WTC11 (cell line): ENCODE data around the gene ACSS2. TPM values are rescaled to one million over a fixed set of nuclear protein-coding genes. Genes with fewer than 3 reads are reported as not detected.

Experiments used
- ATAC-seq: fragments of 200-7000 bp; cut with Tn5 transposase; 2 replicates; pipeline ENCODE4 v1.10.0; 2021; ENCODE audit warnings: mild to moderate bottlenecking, moderate library complexity
- CTCF ChIA-PET: fragments of 300-600 bp; sonication (Branson Sonifier 250); formaldehyde crosslinking; loops from one replicate; lab custom pipeline; 2021; ENCODE audit warnings: antibody characterized with exemption; lab: Charles Lee
- POLR2A ChIA-PET: fragments of 350-600 bp; sonication (Branson Sonifier 250); formaldehyde crosslinking; loops from one replicate; lab custom pipeline; 2021; ENCODE audit warnings: antibody characterized with exemption; lab: Charles Lee
- DNase-seq: peaks from one replicate; pipeline ENCODE4 v3.0.0; 2021; ENCODE audit warnings: low spot score
- H3K27ac Mint-ChIP-seq: 2 replicates; pipeline ENCODE4 v1.8.0; 2021; ENCODE audit warnings: mixed read lengths
- H3K27me3 Mint-ChIP-seq: 2 replicates; pipeline ENCODE4 v1.8.0; 2021; ENCODE audit warnings: low read depth, mild to moderate bottlenecking, moderate library complexity, mixed read lengths
- H3K36me3 Mint-ChIP-seq: 2 replicates; pipeline ENCODE4 v1.8.0; 2021; ENCODE audit warnings: mixed read lengths
- H3K4me1 Mint-ChIP-seq: 2 replicates; pipeline ENCODE4 v1.8.0; 2022; ENCODE audit warnings: mixed read lengths
- H3K4me3 Mint-ChIP-seq: 2 replicates; pipeline ENCODE4 v1.8.0; 2021; ENCODE audit warnings: mild to moderate bottlenecking, moderate library complexity, mixed read lengths
- H3K9me3 Mint-ChIP-seq: 2 replicates; pipeline ENCODE4 v1.8.0; 2021; ENCODE audit warnings: mixed read lengths
- CREB1 ChIP-seq: sonication (generic); formaldehyde crosslinking; IDR thresholded peaks from 2 replicates; pipeline ENCODE4 v1.8.0; 2023; ENCODE audit warnings: mild to moderate bottlenecking, missing genetic modification reagents
- CREM ChIP-seq: sonication (generic); formaldehyde crosslinking; IDR thresholded peaks from 2 replicates; pipeline ENCODE4 v1.8.1; 2022; ENCODE audit warnings: mild to moderate bottlenecking, missing genetic modification reagents, moderate library complexity
- ETV6 ChIP-seq: sonication (generic); formaldehyde crosslinking; IDR thresholded peaks from 2 replicates; pipeline ENCODE4 v1.8.1; 2022; ENCODE audit warnings: mild to moderate bottlenecking, missing genetic modification reagents
- GRHL2 ChIP-seq: fragments of 250-450 bp; sonication (Bioruptor Pico); IDR thresholded peaks from 2 replicates; pipeline ENCODE4 v1.8.0; 2022; ENCODE audit warnings: mild to moderate bottlenecking, moderate library complexity; ENCODE audit not compliant: insufficient replicate concordance, severe bottlenecking
- MXD4 ChIP-seq: fragments of 250-450 bp; sonication (Bioruptor Pico); IDR thresholded peaks from 2 replicates; pipeline ENCODE4 v1.8.0; 2021; ENCODE audit warnings: mild to moderate bottlenecking, moderate library complexity, borderline replicate concordance
- OVOL2 ChIP-seq: fragments of 250-450 bp; sonication (Bioruptor Pico); IDR thresholded peaks from 2 replicates; pipeline ENCODE4 v1.9.0; 2021; ENCODE audit warnings: mild to moderate bottlenecking, borderline replicate concordance
- SP1 ChIP-seq: sonication (generic); formaldehyde crosslinking; conservative IDR thresholded peaks from 2 replicates; pipeline ENCODE4 v1.8.1; 2022; ENCODE audit warnings: missing genetic modification reagents
- TEAD4 ChIP-seq: sonication (generic); formaldehyde crosslinking; IDR thresholded peaks from 2 replicates; pipeline ENCODE4 v1.8.0; 2022; ENCODE audit warnings: mild to moderate bottlenecking, missing genetic modification reagents
- ZNF317 ChIP-seq: sonication (generic); formaldehyde crosslinking; IDR thresholded peaks from 2 replicates; pipeline ENCODE4 v1.8.1; 2023; ENCODE audit warnings: low read depth, mild to moderate bottlenecking, moderate library complexity, missing genetic modification reagents, borderline replicate concordance
- total RNA-seq: library from RNA; stranded (reverse); gene quantifications from 3 replicates; pipeline ENCODE4 v1.2.3, GENCODE V29; 2021
- TF ChIP-seq, protein P1 (sequence below): sonication (generic); formaldehyde crosslinking; IDR thresholded peaks from 2 replicates; pipeline ENCODE4 v1.8.0; 2022; ENCODE audit warnings: mild to moderate bottlenecking, missing genetic modification reagents
- TF ChIP-seq, protein P2 (sequence below): sonication (generic); formaldehyde crosslinking; conservative IDR thresholded peaks from 2 replicates; pipeline ENCODE4 v1.8.1; 2022; ENCODE audit warnings: mild to moderate bottlenecking, missing genetic modification reagents
- TF ChIP-seq, protein P3 (sequence below): fragments of 250-450 bp; sonication (Bioruptor Pico); IDR thresholded peaks from 2 replicates; pipeline ENCODE4 v1.8.0; 2021; ENCODE audit warnings: mild to moderate bottlenecking
- TF ChIP-seq, protein P4 (sequence below): sonication (generic); formaldehyde crosslinking; IDR thresholded peaks from 2 replicates; pipeline ENCODE4 v1.8.0; 2023; ENCODE audit warnings: missing genetic modification reagents
- TF ChIP-seq, protein P5 (sequence below): fragments of 200-600 bp; IDR thresholded peaks from 2 replicates; pipeline ENCODE4 v1.8.0; 2022; ENCODE audit warnings: antibody characterized with exemption
- TF ChIP-seq, protein P6 (sequence below): sonication (generic); formaldehyde crosslinking; IDR thresholded peaks from 2 replicates; pipeline ENCODE4 v1.8.0; 2023; ENCODE audit warnings: mild to moderate bottlenecking, missing genetic modification reagents
- TF ChIP-seq, protein P7 (sequence below): sonication (generic); formaldehyde crosslinking; IDR thresholded peaks from 2 replicates; pipeline ENCODE4 v1.8.0; 2022; ENCODE audit warnings: mild to moderate bottlenecking, missing genetic modification reagents
- TF ChIP-seq, protein P8 (sequence below): fragments of 250-450 bp; sonication (Bioruptor Pico); IDR thresholded peaks from 2 replicates; pipeline ENCODE4 v1.9.0; 2021; ENCODE audit warnings: mild to moderate bottlenecking, borderline replicate concordance
- TF ChIP-seq, protein P9 (sequence below): sonication (generic); formaldehyde crosslinking; IDR thresholded peaks from 2 replicates; pipeline ENCODE4 v1.8.1; 2023; ENCODE audit warnings: mild to moderate bottlenecking, moderate library complexity, missing genetic modification reagents

ACSS2 gene
- total RNA-seq, 1 experiment from 2014 or later: 28.9 TPM

DNA sequence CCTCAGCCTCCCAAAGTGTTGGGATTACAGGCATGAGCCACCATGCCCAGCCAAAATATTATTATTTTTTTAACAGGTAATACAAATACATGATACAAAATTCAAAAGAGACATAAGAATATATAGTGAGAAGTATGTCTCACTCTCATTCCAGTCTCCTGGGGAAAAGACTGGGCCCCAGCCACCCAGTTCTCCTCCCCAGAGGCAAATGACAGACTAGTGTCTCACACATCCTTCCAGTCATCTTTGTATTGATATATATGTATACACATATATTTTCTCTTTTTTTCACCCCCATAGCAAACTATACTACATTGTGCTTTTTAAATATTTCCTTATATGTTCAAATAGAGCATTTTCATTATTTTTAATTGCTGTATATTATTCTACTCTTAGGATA lies 70.9 kb downstream of the ACSS2 start (continued):
- TF ChIP-seq, protein P1, sequence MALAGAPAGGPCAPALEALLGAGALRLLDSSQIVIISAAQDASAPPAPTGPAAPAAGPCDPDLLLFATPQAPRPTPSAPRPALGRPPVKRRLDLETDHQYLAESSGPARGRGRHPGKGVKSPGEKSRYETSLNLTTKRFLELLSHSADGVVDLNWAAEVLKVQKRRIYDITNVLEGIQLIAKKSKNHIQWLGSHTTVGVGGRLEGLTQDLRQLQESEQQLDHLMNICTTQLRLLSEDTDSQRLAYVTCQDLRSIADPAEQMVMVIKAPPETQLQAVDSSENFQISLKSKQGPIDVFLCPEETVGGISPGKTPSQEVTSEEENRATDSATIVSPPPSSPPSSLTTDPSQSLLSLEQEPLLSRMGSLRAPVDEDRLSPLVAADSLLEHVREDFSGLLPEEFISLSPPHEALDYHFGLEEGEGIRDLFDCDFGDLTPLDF (CRISPR knock-in tag): no peak
- no peak for TF ChIP-seq OVOL2 (CRISPR knock-in tag)
- TF ChIP-seq CREM: no peak
- TF ChIP-seq, protein P2, sequence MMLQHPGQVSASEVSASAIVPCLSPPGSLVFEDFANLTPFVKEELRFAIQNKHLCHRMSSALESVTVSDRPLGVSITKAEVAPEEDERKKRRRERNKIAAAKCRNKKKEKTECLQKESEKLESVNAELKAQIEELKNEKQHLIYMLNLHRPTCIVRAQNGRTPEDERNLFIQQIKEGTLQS (CRISPR knock-in tag): no peak
- TF ChIP-seq, protein P3, sequence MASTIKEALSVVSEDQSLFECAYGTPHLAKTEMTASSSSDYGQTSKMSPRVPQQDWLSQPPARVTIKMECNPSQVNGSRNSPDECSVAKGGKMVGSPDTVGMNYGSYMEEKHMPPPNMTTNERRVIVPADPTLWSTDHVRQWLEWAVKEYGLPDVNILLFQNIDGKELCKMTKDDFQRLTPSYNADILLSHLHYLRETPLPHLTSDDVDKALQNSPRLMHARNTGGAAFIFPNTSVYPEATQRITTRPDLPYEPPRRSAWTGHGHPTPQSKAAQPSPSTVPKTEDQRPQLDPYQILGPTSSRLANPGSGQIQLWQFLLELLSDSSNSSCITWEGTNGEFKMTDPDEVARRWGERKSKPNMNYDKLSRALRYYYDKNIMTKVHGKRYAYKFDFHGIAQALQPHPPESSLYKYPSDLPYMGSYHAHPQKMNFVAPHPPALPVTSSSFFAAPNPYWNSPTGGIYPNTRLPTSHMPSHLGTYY (CRISPR knock-in tag): no peak
- TF ChIP-seq, protein P4, sequence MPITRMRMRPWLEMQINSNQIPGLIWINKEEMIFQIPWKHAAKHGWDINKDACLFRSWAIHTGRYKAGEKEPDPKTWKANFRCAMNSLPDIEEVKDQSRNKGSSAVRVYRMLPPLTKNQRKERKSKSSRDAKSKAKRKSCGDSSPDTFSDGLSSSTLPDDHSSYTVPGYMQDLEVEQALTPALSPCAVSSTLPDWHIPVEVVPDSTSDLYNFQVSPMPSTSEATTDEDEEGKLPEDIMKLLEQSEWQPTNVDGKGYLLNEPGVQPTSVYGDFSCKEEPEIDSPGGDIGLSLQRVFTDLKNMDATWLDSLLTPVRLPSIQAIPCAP (CRISPR knock-in tag): no peak
- TF ChIP-seq, protein P5, sequence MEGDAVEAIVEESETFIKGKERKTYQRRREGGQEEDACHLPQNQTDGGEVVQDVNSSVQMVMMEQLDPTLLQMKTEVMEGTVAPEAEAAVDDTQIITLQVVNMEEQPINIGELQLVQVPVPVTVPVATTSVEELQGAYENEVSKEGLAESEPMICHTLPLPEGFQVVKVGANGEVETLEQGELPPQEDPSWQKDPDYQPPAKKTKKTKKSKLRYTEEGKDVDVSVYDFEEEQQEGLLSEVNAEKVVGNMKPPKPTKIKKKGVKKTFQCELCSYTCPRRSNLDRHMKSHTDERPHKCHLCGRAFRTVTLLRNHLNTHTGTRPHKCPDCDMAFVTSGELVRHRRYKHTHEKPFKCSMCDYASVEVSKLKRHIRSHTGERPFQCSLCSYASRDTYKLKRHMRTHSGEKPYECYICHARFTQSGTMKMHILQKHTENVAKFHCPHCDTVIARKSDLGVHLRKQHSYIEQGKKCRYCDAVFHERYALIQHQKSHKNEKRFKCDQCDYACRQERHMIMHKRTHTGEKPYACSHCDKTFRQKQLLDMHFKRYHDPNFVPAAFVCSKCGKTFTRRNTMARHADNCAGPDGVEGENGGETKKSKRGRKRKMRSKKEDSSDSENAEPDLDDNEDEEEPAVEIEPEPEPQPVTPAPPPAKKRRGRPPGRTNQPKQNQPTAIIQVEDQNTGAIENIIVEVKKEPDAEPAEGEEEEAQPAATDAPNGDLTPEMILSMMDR: no peak
- no peak for TF ChIP-seq TEAD4 (CRISPR knock-in tag)
- TF ChIP-seq MXD4 (CRISPR knock-in tag): no peak

DNA sequence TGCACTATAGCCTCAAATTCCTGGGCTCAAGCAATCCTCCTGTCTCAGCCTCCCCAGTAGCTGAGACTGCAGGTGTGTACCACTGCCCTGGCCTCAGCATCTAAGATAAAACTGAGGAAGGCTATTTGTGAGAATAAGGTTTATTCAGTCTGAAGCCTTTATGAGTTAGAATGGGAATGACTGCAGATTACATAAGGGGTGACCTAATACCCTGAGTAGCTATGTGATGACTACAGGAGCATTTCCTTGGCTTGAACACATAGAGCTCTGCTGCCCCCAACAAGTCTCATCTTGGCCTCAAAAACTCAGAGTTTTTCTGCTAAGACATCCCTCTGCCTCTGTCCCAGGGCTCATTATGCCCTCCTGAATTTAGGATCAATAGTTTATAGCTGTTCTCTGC lies 71.6 kb downstream of the ACSS2 start:
- H3K36me3 Mint-ChIP-seq: peaks cover 18% of the 10 kb centered on the region
- ChIA-PET POLR2A (no interaction called here), CTCF (no interaction called here)
- H3K4me1 Mint-ChIP-seq: peaks cover 12% of the 10 kb centered on the region
- H3K9me3 Mint-ChIP-seq: no peaks in the 10 kb centered on the region
- DNase-seq (no peak), ATAC-seq (no peak)
- no peaks in the 10 kb centered on the region for H3K27me3 Mint-ChIP-seq
- TF ChIP-seq, protein P6, sequence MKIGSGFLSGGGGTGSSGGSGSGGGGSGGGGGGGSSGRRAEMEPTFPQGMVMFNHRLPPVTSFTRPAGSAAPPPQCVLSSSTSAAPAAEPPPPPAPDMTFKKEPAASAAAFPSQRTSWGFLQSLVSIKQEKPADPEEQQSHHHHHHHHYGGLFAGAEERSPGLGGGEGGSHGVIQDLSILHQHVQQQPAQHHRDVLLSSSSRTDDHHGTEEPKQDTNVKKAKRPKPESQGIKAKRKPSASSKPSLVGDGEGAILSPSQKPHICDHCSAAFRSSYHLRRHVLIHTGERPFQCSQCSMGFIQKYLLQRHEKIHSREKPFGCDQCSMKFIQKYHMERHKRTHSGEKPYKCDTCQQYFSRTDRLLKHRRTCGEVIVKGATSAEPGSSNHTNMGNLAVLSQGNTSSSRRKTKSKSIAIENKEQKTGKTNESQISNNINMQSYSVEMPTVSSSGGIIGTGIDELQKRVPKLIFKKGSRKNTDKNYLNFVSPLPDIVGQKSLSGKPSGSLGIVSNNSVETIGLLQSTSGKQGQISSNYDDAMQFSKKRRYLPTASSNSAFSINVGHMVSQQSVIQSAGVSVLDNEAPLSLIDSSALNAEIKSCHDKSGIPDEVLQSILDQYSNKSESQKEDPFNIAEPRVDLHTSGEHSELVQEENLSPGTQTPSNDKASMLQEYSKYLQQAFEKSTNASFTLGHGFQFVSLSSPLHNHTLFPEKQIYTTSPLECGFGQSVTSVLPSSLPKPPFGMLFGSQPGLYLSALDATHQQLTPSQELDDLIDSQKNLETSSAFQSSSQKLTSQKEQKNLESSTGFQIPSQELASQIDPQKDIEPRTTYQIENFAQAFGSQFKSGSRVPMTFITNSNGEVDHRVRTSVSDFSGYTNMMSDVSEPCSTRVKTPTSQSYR (CRISPR knock-in tag): no peak
- TF ChIP-seq, protein P7, sequence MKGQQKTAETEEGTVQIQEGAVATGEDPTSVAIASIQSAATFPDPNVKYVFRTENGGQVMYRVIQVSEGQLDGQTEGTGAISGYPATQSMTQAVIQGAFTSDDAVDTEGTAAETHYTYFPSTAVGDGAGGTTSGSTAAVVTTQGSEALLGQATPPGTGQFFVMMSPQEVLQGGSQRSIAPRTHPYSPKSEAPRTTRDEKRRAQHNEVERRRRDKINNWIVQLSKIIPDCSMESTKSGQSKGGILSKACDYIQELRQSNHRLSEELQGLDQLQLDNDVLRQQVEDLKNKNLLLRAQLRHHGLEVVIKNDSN (CRISPR knock-in tag): no peak
- TF ChIP-seq ETV6 (CRISPR knock-in tag) (no peak), CREB1 (CRISPR knock-in tag) (no peak), GRHL2 (CRISPR knock-in tag) (no peak), ZNF317 (CRISPR knock-in tag) (no peak), SP1 (CRISPR knock-in tag) (no peak)
- TF ChIP-seq, protein P8, sequence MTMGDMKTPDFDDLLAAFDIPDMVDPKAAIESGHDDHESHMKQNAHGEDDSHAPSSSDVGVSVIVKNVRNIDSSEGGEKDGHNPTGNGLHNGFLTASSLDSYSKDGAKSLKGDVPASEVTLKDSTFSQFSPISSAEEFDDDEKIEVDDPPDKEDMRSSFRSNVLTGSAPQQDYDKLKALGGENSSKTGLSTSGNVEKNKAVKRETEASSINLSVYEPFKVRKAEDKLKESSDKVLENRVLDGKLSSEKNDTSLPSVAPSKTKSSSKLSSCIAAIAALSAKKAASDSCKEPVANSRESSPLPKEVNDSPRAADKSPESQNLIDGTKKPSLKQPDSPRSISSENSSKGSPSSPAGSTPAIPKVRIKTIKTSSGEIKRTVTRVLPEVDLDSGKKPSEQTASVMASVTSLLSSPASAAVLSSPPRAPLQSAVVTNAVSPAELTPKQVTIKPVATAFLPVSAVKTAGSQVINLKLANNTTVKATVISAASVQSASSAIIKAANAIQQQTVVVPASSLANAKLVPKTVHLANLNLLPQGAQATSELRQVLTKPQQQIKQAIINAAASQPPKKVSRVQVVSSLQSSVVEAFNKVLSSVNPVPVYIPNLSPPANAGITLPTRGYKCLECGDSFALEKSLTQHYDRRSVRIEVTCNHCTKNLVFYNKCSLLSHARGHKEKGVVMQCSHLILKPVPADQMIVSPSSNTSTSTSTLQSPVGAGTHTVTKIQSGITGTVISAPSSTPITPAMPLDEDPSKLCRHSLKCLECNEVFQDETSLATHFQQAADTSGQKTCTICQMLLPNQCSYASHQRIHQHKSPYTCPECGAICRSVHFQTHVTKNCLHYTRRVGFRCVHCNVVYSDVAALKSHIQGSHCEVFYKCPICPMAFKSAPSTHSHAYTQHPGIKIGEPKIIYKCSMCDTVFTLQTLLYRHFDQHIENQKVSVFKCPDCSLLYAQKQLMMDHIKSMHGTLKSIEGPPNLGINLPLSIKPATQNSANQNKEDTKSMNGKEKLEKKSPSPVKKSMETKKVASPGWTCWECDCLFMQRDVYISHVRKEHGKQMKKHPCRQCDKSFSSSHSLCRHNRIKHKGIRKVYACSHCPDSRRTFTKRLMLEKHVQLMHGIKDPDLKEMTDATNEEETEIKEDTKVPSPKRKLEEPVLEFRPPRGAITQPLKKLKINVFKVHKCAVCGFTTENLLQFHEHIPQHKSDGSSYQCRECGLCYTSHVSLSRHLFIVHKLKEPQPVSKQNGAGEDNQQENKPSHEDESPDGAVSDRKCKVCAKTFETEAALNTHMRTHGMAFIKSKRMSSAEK (CRISPR knock-in tag): no peak
- TF ChIP-seq, protein P9, sequence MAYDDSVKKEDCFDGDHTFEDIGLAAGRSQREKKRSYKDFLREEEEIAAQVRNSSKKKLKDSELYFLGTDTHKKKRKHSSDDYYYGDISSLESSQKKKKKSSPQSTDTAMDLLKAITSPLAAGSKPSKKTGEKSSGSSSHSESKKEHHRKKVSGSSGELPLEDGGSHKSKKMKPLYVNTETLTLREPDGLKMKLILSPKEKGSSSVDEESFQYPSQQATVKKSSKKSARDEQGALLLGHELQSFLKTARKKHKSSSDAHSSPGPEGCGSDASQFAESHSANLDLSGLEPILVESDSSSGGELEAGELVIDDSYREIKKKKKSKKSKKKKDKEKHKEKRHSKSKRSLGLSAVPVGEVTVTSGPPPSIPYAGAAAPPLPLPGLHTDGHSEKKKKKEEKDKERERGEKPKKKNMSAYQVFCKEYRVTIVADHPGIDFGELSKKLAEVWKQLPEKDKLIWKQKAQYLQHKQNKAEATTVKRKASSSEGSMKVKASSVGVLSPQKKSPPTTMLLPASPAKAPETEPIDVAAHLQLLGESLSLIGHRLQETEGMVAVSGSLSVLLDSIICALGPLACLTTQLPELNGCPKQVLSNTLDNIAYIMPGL (CRISPR knock-in tag): no peak
- TF ChIP-seq, protein P5: no peak
- no peak overlapping the region for H3K27ac Mint-ChIP-seq
- H3K4me3 Mint-ChIP-seq: no peak overlapping the region
